Peyer's patch (tissue), 4 donors: ENCODE results near the gene GRM1.

Source experiments
- CTCF ChIP-seq, 6 experiments: fragments of 450-650 bp in 4 of 6; fragments of 200-600 bp in 2 of 6; sonication (generic) in 1 of 6; IDR thresholded peaks; one replicate each; pipeline ENCODE4 v1.5.1; 2017 to 2019; ENCODE audit warnings: antibody characterized with exemption in 6 of 6, mild to moderate bottlenecking in 3 of 6, moderate library complexity in 1 of 6
- POLR2A ChIP-seq, 2 donors: fragments of 450-650 bp; IDR thresholded peaks; one replicate each; pipeline ENCODE4 v1.5.1; 2017; ENCODE audit warnings: antibody characterized with exemption in 2 of 2, mild to moderate bottlenecking in 2 of 2, moderate library complexity in 2 of 2

GRCh38 chr6:146364816-146365594, 336.1 kb downstream of the GRM1 start:
- TF ChIP-seq CTCF (IDR thresholded peaks at IDR 0.05) = no peak
- no peak for TF ChIP-seq POLR2A (IDR thresholded peaks at IDR 0.05)
